SW 1271 (cell line): Measurements from ENCODE around the gene KIAA1671.
A peak's percentile ranks its signal among the peaks of the same experiment; 100 is the strongest.

Source experiments
- DNase-seq, 2 experiments: peaks; one replicate each; lab custom pipeline; 2025; lab: John Stamatoyannopoulos, UW

Gene KIAA1671

GRCh38 chr22:25091458-25091857 is 138.9 kb downstream of the KIAA1671 start:
- no peak for DNase-seq

DNA sequence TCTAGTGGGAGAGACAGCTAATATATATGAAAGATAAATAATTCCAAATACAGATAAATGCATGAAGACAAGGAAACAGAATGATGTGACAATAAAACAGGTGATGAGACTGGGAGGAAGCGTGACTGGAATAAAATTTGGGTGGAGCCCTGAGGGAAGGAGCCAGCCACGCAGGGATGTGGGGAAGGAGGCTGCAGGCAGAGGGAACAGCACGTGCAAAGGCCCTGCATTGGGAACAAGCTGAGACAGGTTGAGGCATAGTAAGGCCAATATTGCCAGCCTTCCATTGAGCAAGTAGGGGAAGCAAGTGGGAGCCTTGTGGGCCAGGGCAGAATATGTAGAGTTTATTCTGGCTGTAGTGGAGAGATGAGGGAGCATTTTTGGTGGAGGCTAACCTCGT is 139.6 kb downstream of the KIAA1671 start:
- DNase-seq: no peak

DNA sequence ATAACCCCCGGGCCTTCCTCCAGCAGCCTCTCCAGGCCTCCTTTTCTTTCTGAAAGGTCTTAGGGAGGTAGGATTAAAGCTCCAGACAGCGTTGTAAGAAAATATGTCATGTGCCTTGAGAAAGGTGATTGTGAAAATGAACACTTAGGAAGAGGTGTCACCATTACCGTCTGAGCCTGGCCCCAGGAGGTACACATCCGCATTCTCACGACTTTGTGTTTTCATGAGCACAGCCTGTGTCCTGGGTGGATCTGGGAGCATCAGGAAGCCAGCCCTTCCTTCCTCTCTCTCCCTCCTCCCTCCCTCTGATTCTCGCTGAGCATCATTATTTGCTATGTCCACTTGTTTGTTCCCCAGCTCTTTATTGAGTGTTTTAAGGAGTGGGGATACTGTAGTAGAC is 142.1 kb downstream of the KIAA1671 start:
- no peak for DNase-seq

DNA sequence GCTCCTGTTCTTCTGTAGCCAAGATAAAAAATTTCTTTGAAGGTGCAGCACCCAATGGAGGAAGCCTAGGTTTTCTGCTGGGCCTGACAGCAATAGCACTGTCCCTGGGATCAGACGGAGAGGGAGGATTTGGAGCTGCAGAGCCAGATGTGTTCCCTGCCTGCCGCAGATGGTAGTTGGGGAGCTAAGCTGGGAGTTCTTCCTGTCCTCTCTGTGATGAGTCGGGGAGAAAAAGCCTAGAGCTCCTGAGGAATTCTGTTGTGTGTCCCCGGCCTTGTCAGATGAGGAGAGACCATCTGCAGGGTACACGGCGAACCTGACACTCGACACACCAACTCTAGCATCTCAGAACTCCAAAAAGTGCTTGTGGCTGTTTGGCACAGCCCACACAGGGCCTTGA is 143.4 kb downstream of the KIAA1671 start:
- no peak for DNase-seq

DNA sequence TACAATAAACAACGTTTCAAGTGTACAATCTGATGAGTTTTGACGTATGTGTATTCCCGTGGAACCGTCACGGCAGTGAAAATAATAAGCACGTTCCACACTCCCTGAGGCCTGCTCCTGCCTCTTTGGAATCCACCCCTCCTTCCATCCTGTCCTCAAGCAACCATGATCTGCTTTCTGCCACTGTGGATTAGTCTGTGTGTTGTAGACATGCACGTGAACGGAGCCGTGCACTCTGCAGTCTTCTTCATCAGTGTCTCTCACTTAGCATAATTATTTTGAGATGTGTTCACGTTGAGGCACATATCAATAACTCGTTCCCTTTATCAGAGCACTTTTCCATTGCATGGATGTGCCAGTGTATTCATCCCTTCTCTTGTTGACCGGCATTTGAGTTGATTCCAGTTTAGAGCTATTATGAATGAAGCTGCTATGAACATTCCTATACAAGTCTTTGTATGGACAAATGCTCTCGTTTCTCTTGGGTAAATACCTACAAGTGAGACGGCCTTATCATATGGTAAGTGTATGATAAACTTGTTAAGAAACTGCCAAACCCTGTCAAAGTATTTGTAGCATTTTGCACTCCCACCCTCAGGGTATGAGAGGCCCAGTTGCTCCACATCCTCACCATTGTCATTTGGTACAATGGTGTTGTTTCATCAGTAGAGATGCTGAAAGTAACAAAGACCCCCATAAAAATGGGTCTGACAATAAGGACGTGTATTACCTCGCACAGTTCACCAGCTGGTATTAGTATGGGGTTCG is 144.3 kb downstream of the KIAA1671 start:
- DNase-seq: no peak

GRCh38 chr22:25098445-25099081 is 146.0 kb downstream of the KIAA1671 start:
- DNase-seq: no peak

GRCh38 chr22:25099202-25099601 is 146.7 kb downstream of the KIAA1671 start:
- DNase-seq: no peak

DNA sequence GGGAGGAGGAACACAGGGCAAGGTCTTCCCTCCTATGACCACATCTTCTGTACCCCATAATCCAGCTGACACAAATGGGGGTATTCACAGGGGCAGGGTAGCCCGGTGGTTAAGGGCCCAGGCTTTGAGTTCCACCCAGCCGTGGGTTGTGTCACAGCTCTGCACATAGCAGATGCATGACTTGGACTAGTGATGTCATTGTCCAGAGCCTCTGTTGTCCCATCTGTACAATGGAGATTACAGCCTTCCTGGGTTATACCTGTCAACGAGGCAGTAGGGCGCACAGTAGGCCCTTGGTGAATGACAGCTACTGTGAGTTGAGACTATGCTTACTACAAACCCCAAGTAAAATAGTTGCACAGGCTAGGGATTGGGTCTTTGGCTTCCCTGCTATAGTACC is 147.9 kb downstream of the KIAA1671 start:
- no peak for DNase-seq

DNA sequence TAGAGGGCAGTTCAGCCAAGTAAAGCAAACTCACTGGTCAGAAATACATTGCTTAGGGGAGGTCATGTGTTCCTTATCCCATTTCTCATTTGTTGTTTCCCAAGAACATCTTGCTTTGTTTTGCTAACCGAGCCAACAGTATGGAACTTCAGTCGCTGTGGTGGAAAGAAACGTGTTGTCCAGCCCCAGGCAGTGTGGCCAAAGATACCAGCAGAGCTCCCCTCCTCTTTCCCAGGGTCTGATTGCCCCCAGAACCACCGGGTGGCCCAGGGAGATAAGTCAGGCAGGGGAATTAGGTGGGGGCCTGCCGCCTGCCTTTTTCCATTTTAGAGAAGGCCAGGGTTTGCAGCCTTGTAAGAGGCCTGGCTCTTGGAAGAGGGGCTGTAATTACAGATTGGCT is 148.4 kb downstream of the KIAA1671 start:
- DNase-seq: no peak

- DNase-seq: no peak
Measured at GRCh38 chr22:25101501-25101900, 149.0 kb downstream of the KIAA1671 start.

GRCh38 chr22:25101986-25102385 is 149.5 kb downstream of the KIAA1671 start:
- DNase-seq: no peak

DNA sequence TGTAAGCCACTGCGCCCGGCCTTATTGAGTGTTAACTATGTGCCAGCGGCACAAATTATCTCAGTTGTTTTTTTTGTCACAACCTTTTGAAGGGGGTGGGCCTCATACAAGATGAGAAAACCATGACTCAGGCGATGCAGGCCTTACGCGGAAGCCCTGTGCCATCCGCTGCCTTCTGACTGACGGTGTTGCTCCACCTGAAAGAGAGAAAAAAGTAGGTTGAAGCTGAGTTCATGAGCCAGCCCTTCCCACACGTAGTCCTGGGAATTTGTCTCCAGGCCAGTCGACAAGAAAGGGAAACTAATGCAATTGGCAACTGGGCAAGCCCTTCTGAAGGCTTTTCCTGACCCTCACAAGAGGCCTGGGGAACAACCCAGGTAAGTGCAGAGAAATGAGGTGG is 150.2 kb downstream of the KIAA1671 start:
- no peak for DNase-seq

DNA sequence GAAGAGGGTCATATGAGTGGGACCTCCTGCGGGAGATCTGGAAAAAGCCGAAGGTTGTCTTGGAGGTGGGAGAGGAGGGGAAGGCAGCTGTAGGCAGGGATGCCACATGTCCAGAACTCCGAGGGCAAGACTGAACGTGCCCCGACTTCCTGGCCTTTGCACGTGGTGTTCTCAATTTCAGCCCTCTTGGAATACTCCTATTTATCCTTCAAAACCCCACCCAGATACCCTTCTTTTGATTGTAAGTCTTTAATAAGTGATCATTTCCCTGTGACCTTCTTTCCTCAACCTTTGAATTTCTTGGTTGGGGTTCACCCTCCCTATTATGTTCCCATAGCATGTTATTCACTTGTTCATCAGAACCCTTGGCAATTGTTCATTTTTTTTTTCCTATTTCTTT is 151.9 kb downstream of the KIAA1671 start:
- DNase-seq: no peak

DNA sequence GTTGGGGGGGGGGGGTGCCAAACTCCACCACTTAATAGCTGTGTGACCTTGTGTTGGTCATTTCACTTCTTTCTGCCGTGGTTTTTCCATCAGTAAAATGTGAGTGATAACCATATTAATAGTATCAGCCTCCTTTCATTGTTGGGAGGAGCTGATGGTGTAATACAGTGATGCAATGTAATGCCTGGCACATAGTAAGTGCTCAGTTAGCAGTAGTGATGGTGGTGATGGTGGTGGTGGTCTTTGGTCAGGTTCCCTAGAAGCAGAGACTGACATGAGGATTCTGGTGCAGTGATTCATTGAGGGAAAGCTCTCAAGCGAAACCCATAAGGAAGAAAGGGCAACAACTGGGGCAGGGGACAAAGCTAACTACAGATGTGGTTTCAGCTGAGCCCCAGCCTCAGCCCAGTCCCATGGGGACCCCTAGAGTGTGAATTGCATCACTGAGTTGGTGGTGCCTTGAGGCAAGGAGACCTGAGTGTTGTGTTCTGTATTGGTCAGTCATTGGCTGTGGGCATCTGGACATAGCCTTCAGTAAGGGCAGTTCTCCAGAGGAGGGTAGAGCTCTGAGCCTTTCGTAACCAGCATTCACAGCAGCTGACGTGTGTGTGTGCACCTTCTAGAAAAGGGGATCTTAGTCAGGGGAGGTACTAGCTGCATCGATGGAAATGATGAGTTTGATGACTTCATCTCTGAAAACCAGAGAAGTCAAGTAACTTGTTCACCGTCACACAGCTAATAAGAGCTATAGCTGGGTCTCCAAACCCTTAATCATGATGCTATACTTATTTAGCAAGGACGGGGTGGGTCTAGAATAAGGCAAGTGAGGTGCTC is 153.5 kb downstream of the KIAA1671 start:
- DNase-seq: no peak

- DNase-seq: no peak
Measured at GRCh38 chr22:25109878-25110595, 157.5 kb downstream of the KIAA1671 start.

GRCh38 chr22:25110596-25110845 is 158.0 kb downstream of the KIAA1671 start:
- no peak for DNase-seq

DNA sequence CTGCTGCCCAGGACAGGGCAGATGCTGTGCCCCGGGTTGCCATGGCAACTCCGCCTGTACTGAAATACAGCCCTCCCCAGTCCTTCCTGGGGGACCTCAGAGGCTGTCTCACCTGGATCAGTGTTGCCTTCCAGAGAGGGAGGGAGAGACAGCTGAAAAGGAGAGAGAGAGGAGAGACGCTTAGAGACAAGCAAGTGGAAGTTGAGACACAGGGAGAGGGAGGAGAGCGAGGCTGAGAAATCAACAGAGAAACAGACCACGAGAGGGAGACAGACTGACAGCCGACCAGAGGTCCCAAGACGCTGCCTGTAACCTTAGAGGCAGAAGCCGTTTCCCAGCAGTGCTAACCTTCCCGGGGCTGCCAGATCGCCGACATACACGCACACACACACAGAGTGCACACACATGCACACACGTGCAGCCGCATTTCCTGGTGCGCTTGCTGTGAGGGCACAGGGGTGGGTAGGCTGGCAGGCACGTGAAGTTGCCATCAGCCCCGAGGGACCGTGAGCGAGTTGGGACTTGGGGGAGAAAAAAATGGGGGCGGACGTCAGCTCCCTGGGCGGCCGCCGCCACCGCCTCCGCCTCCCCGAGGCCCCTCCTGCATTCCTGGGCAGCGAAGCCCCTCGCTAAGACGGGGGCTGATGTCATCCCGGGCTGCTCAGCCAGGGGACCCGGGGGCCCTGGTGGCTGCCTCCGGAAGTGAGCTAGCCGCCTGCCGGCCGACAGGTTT is 158.5 kb downstream of the KIAA1671 start:
- peak; percentile 63 to 91 for DNase-seq

- no peak for DNase-seq
Measured at GRCh38 chr22:25111579-25112517, 159.3 kb downstream of the KIAA1671 start.

DNA sequence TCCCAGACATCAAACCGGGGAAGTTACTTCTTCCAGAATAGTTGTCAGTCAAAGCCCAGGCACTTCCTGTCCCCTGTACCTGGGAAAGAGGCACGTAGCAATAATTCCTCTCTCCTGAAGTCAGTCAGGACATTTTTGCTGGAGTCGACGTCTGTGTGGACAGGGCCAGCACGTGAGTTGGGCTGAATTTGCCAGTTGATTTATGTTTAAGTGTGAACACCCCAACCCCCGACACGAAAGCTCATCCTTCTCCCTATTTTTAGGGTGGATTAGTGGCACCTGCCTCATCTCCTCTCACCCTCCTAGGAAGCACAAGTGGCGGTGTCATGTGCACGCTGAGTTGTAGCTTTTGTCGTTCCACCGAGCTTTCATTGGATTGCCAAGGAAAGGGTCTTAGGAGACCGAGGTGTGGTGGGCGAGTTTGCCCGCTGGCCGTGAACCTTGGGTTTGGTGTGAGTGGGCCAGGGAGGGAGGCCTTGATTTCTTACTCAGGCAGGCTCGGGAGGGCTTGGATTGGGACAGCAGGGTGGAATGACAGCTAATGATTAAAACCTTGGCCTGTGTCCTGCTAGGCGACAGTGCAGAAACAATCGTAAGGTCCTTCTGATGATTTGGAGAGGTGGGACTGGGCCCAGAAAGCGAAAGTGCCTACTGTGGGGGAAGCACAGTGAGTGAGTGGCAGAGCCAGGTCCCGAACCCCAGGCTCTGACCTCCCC is 160.2 kb downstream of the KIAA1671 start:
- DNase-seq: no peak

- no peak for DNase-seq
Measured at GRCh38 chr22:25113316-25113721, 160.8 kb downstream of the KIAA1671 start.
